Measurements from ENCODE around the gene HOMER2. TPM values are rescaled to one million over a fixed set of nuclear protein-coding genes. Genes with fewer than 3 reads are reported as not detected.

The HOMER2 gene
- total RNA-seq, 2 experiments from 2014 or later = 5.6 TPM

DNA sequence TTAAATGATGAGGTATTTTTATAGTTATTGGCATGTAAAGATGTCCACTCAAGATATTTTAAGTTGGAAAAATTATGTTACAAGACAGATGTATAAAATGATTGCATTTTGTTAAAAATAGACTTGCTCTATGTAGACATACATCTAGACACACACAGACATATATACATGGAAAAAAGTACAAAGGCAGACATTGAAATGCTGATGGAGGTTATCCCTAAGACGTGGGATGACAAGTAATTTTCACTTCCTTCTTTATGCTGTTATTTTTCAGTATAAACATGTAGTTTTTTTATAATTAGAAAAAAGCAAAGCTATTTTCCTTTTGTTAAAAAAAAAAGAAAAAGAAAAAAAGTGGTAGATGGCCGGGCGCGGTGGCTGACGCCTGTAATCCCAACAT lies 7.2 kb downstream of the HOMER2 start:
- ChIA-PET CTCF (ENCODE audit: unreplicated experiment) (no interaction called here), POLR2A (interaction anchor here (0.6 kb wide), 1 partner anchor 103 kb away, joined by 6 read pairs; no protein-coding TSS in a partner anchor)
- no peaks in the 10 kb centered on the region for H3K9me3 ChIP-seq (ENCODE audit: low read length)
- TF ChIP-seq EZH2phosphoT487 (IDR thresholded peaks at IDR 0.05; ENCODE audit: borderline replicate concordance, low read depth, low read length) = no peak
- intact Hi-C loops (cut with micrococcal nuclease; ENCODE audit: unreplicated experiment) = no loop called here
- BruUV-seq (replicated peaks) = no TSS peak
- no peaks in the 10 kb centered on the region; the same call in 1 of the 2 replicates for H4K20me1 ChIP-seq (ENCODE audit: insufficient read depth, low read length)
- H2AFZ ChIP-seq (ENCODE audit: low read length) = no peak overlapping the region
- H3K36me3 ChIP-seq (ENCODE audit: insufficient read depth, low read length) = no peaks in the 10 kb centered on the region
- no peaks in the 10 kb centered on the region for H3K4me1 ChIP-seq (ENCODE audit: insufficient read depth, low read length, poor library complexity, severe bottlenecking)
- H3K4me3 ChIP-seq (ENCODE audit: low read depth, low read length, poor library complexity, severe bottlenecking) = no peak overlapping the region
- no peak overlapping the region for H3K4me2 ChIP-seq (ENCODE audit: low read length)
- H3K79me2 ChIP-seq (ENCODE audit: insufficient read depth, low read depth, low read length) = no peaks in the 10 kb centered on the region
- DNase-seq (ENCODE audit: low spot score) = no peak
- no peaks in the 10 kb centered on the region for H3K9me2 ChIP-seq (ENCODE audit: insufficient read depth, low read length)
- H3K27ac ChIP-seq (ENCODE audit: low read depth, low read length, poor library complexity, severe bottlenecking) = no peak overlapping the region

- Histone ChIP-seq H2AFZ (ENCODE audit: low read length) (no peak overlapping the region), H3K9me2 (ENCODE audit: insufficient read depth, low read length) (no peaks in the 10 kb centered on the region), H3K79me2 (ENCODE audit: insufficient read depth, low read depth, low read length) (no peaks in the 10 kb centered on the region), H3K4me2 (ENCODE audit: low read length) (no peak overlapping the region), H3K4me3 (ENCODE audit: low read depth, low read length, poor library complexity, severe bottlenecking) (no peak overlapping the region), H3K27ac (ENCODE audit: low read depth, low read length, poor library complexity, severe bottlenecking) (no peak overlapping the region), H3K36me3 (ENCODE audit: insufficient read depth, low read length) (no peaks in the 10 kb centered on the region), H3K4me1 (ENCODE audit: insufficient read depth, low read length, poor library complexity, severe bottlenecking) (no peaks in the 10 kb centered on the region), H4K20me1 (ENCODE audit: insufficient read depth, low read length) (no peaks in the 10 kb centered on the region; the same call in 1 of the 2 replicates), H3K9me3 (ENCODE audit: low read length) (no peaks in the 10 kb centered on the region)
- TF ChIP-seq, protein P1, sequence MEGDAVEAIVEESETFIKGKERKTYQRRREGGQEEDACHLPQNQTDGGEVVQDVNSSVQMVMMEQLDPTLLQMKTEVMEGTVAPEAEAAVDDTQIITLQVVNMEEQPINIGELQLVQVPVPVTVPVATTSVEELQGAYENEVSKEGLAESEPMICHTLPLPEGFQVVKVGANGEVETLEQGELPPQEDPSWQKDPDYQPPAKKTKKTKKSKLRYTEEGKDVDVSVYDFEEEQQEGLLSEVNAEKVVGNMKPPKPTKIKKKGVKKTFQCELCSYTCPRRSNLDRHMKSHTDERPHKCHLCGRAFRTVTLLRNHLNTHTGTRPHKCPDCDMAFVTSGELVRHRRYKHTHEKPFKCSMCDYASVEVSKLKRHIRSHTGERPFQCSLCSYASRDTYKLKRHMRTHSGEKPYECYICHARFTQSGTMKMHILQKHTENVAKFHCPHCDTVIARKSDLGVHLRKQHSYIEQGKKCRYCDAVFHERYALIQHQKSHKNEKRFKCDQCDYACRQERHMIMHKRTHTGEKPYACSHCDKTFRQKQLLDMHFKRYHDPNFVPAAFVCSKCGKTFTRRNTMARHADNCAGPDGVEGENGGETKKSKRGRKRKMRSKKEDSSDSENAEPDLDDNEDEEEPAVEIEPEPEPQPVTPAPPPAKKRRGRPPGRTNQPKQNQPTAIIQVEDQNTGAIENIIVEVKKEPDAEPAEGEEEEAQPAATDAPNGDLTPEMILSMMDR (conservative IDR thresholded peaks at IDR 0.05; ENCODE audit: low read length) = no peak
- TF ChIP-seq EZH2phosphoT487 (IDR thresholded peaks at IDR 0.05; ENCODE audit: borderline replicate concordance, low read depth, low read length) = no peak
- DNase-seq (ENCODE audit: low spot score) = peak; percentile 12
- BruUV-seq (replicated peaks) = no TSS peak
- ChIA-PET POLR2A (no interaction called here), CTCF (ENCODE audit: unreplicated experiment) (no interaction called here)
- intact Hi-C loops (cut with micrococcal nuclease; ENCODE audit: unreplicated experiment) = no loop called here
These were observed 7.7 kb downstream of the HOMER2 start for GRCh38 chr15:82944821-82945220.

DNA sequence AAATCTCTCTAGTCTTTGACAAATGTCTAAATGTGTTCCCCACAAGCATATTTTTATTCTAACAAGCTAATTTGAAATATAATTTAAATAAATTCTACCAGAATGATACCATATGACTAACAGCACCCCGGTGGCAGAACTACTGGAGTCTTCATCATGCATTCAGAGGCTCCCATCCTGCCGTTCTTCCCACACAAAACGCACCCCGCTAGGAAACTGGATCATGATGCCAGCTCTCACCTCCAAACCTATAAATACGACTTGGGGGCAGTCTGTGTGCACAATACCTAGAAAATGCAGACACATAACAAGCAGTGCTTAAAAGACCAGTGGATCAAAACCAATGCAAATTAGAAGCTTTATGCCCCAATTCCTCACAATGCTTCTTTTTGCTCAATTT lies 8.5 kb downstream of the HOMER2 start:
- ChIA-PET POLR2A (no interaction called here), CTCF (ENCODE audit: unreplicated experiment) (no interaction called here)
- H3K36me3 ChIP-seq (ENCODE audit: insufficient read depth, low read length) = no peaks in the 10 kb centered on the region
- BruUV-seq (replicated peaks) = no TSS peak
- no peaks in the 10 kb centered on the region for H3K4me1 ChIP-seq (ENCODE audit: insufficient read depth, low read length, poor library complexity, severe bottlenecking)
- no peak for DNase-seq (ENCODE audit: low spot score)
- H3K9me2 ChIP-seq (ENCODE audit: insufficient read depth, low read length) = no peaks in the 10 kb centered on the region
- intact Hi-C loops (cut with micrococcal nuclease; ENCODE audit: unreplicated experiment) = no loop called here
- no peaks in the 10 kb centered on the region; the same call in 1 of the 2 replicates for H4K20me1 ChIP-seq (ENCODE audit: insufficient read depth, low read length)
- no peak overlapping the region for H3K27ac ChIP-seq (ENCODE audit: low read depth, low read length, poor library complexity, severe bottlenecking)
- H3K4me2 ChIP-seq (ENCODE audit: low read length) = no peak overlapping the region
- no peaks in the 10 kb centered on the region for H3K9me3 ChIP-seq (ENCODE audit: low read length)
- H2AFZ ChIP-seq (ENCODE audit: low read length) = no peak overlapping the region
- TF ChIP-seq EZH2phosphoT487 (IDR thresholded peaks at IDR 0.05; ENCODE audit: borderline replicate concordance, low read depth, low read length) = no peak
- TF ChIP-seq, protein P1 (conservative IDR thresholded peaks at IDR 0.05; ENCODE audit: low read length) = no peak
- no peaks in the 10 kb centered on the region for H3K79me2 ChIP-seq (ENCODE audit: insufficient read depth, low read depth, low read length)
- H3K4me3 ChIP-seq (ENCODE audit: low read depth, low read length, poor library complexity, severe bottlenecking) = no peak overlapping the region
